ENCODE results near the gene TGFB1.
A peak's percentile ranks its signal among the peaks of the same experiment; 100 is the strongest.
"Not testable (repeated sequence)": the region's sequence is repeated elsewhere in the genome, so short reads cannot be mapped to it uniquely, and the experiment has no call there.

TGFB1 gene

DNA sequence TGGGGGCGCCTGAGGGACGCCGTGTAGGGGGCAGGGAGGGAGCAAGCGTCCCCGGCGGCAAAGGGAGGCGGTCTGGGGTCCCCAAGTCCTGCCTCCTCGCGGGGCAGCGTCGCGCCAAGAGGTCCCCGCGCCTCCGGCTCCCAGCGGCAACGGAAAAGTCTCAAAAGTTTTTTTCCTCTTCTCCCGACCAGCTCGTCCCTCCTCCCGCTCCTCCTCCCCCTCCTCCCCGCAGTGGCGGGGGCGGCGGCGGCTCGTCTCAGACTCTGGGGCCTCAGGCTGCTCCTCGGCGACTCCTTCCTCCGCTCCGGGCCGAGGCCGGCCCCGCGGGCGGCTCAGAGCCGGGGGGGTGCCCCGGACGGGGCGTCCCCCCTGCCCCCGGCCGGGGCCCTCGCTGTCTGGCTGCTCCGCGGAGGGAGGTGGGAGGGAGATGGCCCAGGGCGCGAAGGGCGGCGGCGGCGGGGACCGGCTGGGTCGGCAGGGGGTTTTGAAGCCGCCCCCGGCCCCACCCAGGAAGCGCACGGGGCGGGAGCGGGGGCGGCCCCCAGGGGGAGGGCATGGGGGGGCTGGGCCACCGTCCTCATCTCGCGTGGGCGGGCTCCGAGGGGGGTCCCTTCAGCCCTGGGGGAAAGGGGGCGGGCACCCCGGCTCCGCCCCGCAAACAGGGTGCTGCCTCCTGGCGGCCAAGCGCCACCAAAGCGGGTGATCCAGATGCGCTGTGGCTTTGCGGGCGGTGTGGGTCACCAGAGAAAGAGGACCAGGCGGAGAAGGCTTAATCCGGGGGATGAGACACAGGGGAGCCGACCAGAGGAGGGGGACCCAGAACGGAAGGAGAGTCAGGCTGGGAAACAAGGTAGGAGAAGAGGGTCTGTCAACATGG is at the start of gene TGFB1:
TGFB1 (minus strand) TSS at position 457 of the 877 bp plus-strand sequence. CDS start 878 bp downstream, outside the sequence.
- DNase-seq = peak; percentile 9

- DNase-seq = no peak
These were observed 48.3 kb upstream of the TGFB1 start for GRCh38 chr19:41402010-41402409.

- DNase-seq = no peak
These were observed 47.8 kb upstream of the TGFB1 start for GRCh38 chr19:41401483-41401882.

DNA sequence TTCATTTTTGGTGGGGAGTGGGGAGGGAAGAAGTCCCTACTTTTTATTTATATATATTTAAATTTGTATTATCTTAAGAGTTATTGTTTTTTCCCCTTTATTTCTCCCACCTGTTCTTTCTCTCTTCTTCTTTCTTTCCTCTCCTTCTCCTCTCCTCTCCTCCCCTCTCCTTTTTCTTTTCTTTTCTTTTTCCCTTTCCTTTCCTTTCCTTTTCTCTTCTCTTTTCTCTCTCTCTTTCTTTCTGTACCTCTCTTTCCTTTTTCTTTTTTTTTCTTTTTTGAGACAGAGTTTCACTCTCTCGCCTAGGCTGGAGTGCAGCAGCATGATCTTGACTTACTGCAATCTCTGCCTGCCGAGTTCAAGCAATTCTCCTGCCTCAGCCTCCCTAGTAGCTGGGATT is 45.8 kb upstream of the TGFB1 start:
- DNase-seq = no peak

DNA sequence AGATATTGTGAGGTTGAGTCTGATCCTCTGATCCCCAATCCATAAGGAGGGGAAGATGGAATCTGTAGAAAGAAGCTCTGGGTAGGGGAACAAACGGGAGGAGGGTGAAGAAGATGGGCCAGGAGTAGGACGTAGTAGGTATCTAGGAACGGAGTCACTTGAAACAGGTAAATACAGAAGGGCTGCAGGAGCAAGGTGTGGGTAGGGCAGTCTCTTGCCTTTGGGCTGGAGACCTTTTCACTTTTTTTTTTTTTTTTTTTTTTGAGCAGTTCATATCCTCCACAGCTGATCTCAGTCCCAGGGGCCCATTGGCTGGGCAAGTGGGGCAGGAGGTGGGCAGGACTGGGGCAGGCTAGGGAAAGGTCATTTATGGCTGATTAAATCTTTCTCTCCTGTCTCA is 45.4 kb upstream of the TGFB1 start:
- no peak for DNase-seq

DNA sequence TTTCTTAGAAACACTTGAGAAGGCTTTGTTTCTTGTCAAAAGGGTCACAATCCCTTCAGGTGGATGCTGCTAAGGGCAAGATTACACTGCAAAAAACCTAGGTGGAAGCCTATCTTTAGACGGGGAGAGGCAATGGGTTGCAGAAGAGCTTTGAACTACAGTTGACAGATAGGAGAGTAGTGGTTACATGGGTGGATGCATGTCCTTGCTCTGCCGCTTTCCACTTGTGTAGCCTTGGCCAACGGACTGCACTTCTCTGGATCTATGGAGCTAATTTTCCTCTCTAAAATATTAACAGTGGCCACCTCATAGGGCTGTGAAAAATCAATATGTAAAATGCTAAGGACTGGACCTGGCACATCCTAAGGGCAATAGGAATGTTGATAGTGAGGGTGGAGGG is 44.9 kb upstream of the TGFB1 start:
- DNase-seq = no peak

GRCh38 chr19:41398050-41398418 is 44.3 kb upstream of the TGFB1 start:
- DNase-seq = no peak

GRCh38 chr19:41397086-41398049 is 43.6 kb upstream of the TGFB1 start, which contains the start of the genes BCKDHA and EXOSC5:
BCKDHA (plus strand) TSS chr19:41397818; CDS start chr19:41397828, 10 bp downstream.
EXOSC5 (minus strand) TSS chr19:41397359; CDS start chr19:41397328, 31 bp downstream.
- DNase-seq = peak; percentile 99

GRCh38 chr19:41395355-41395754 is 41.6 kb upstream of the TGFB1 start:
- DNase-seq = no peak

- no peak for DNase-seq
These were observed 39.1 kb upstream of the TGFB1 start for GRCh38 chr19:41392775-41393174.

GRCh38 chr19:41391618-41392017 is 37.9 kb upstream of the TGFB1 start:
- no peak for DNase-seq

- no peak for DNase-seq
These were observed 32.7 kb upstream of the TGFB1 start for GRCh38 chr19:41386442-41386841.

DNA sequence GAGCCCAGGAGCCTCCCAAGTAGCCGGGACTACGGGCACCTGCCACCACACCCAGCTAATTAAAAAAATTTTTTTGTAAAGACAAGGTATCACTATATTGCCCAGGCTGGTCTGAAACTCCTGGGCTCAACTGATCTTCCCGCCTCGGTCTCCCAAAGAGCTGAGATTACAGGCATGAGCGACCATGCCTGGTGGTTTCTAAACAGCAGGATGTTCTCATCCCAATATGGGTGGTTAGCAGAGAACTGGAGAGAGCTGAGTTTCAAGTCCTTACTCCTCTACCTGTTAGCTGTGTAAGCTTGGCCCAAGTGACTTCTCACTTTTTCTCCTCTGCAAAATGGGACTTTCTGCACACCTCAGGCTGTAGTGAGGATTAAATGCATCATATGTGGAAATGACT is 30.6 kb upstream of the TGFB1 start:
- no peak for DNase-seq

- not testable (repeated sequence) for DNase-seq
These were observed 27.8 kb upstream of the TGFB1 start for GRCh38 chr19:41381536-41381935.

DNA sequence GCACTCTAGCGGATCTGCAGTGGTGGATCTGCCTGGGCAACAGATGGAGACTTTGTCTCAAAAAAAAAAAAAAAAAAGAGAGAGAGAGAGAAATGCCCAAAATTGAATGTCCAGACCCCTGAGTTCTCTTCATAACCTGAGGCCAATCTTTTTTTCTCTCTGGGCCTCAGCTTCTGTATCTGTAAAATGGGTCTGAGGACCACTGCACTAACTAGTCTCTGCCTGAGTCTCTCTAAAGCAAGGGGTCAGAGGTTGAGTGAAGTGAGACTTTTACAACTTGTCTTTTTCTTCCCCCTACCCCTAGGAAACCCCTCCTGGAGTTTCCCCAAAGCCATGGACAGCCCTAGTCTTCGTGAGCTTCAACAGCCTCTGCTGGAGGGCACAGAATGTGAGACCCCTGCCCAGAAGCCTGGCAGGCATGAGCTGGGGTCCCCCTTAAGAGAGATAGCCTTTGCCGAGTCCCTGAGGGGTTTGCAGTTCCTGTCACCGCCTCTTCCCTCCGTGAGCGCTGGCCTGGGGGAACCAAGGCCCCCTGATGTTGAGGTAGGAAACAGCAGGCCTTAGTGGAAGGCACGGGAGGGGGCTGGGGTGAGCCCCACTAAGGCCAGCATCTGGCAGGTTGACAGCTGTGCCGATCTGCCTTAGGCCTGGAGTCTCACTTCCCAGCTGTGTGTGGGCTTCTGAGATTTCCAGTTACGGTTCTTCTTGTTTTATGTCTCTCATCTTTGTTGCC is 24.4 kb upstream of the TGFB1 start:
- DNase-seq = no peak

DNA sequence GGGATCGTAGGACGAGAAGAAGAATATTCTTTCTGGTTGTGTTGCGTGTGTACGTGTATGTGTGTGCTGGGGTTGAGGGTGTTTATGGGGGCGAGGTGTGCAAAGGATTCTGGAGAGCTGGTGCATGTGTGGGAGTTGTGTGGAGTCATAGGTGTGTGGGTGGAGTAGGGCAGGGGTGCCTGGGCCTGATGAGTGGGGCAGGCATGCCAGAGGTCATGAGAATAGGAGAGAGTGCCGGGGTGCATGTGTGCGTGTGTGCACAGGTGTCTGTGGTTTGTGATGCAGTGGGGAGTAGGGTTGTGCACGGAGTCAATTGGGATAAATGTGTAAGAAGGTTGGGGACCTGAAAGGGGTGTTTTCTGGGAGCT is 23.3 kb upstream of the TGFB1 start:
- DNase-seq = no peak

DNA sequence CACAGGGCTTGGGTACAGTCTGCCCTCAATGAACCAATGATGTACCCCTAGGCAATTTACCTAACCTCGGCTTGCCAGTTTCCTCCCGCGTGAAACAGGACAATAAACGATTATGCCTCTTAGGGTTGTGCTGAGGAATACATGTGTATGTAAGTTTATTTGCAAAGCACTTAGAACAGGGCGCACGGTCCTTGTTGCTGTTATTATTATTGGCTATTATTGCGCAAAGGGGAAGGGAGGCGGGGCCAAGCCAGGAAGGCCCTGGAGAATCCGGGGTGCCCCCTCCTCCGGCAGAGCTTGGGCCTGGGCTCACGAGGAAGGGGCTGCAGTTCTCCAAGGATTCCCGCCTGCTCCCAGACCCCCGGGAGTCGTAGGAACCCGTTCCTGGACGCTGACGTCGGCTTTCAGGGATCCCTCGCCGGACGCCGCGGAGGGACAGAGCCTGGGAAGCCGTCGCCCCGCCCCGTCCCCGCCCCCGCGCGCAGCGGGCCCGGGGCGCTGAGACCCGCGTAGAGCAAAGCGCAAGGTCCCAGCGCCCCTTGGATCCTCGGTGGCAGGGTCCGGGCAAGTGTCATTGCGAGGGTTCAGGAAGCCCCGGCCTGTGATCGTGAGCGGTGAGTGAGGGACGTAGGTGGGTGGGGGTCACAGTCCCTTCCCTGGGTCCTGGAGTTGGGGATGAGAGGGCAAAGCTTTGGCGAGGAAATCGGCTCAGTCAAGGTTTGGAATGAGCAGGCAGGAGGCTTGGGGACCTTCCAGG is 22.7 kb upstream of the TGFB1 start, which contains the start of gene TMEM91:
TMEM91 (plus strand) TSS at position 293 of the 757 bp plus-strand sequence. CDS start 1,777 bp downstream, outside the sequence.
- DNase-seq = peak; percentile 8

GRCh38 chr19:41373993-41374392 is 20.3 kb upstream of the TGFB1 start:
- peak; percentile 79 for DNase-seq

DNA sequence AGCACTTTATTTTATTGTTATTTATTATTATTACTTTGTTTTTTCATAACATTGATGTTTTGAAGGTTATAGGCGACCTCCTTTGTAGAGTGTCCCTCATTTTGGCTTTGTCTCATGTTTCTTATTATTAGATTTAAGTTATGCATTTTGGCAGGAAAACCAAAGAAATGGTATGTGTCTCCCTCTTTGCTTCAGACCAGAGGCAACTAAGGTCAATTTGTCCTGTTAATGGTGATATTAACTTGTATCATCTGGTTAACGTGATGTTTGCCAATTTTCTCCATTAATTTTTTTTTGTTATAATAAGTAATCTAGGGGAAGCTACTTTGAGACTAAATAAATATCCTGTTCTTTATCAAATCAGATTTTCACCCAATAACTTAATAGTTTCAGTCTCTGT is 18.8 kb upstream of the TGFB1 start:
- DNase-seq = no peak

DNA sequence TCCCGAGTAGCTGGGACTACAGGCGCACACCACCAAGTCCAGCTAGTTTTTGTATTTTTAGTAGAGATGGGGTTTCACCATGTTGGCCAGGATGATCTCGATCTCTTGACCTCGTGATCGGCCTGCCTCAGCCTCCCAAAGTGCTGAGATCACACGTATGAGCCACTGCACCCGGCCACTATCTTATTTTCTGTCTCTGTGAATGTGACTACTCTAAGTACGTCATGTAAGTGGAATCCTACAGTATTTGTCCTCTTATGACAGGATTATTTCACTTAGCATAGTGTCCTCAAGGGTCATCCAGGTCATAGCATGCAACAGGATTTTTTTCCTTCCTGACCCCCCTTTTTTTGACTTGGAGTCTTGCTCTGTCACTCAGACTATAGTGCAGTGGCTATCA is 17.8 kb upstream of the TGFB1 start:
- DNase-seq = no peak

- DNase-seq = not testable (repeated sequence)
These were observed 17.4 kb upstream of the TGFB1 start for GRCh38 chr19:41371119-41371518.

GRCh38 chr19:41369769-41370168 is 16.0 kb upstream of the TGFB1 start:
- no peak for DNase-seq
